CD8-positive, alpha-beta memory T cell (primary cell): Measurements from ENCODE around the gene ZNF710. TPM values are rescaled to one million over a fixed set of nuclear protein-coding genes. Genes with fewer than 3 reads are reported as not detected.

Experiments
- CTCF ChIA-PET: fragments of 350-600 bp; sonication (Branson Sonifier 250); formaldehyde crosslinking; loops from one replicate; lab custom pipeline; 2021; ENCODE audit warnings: antibody characterized with exemption; lab: Charles Lee
- POLR2A ChIA-PET: fragments of 350-600 bp; sonication (Branson Sonifier 250); formaldehyde crosslinking; loops from one replicate; lab custom pipeline; 2021; ENCODE audit warnings: antibody characterized with exemption; lab: Charles Lee
- DNase-seq, 5 donors: peaks; one replicate each; pipeline versions ENCODE4 v3.0.0 to v3.0.0-alpha.2; 2020 to 2022; ENCODE audit warnings: mixed read lengths in 1 of 5
- H3K27ac ChIP-seq: one replicate; pipeline ENCODE4 v1.7.0; 2013; ENCODE audit warnings: low read depth, mild to moderate bottlenecking, low read length, moderate library complexity
- H3K27me3 ChIP-seq: 2 replicates; pipeline ENCODE4 v1.7.0; 2013; ENCODE audit warnings: low read length, mild to moderate bottlenecking; ENCODE audit not compliant: insufficient read depth, poor library complexity, severe bottlenecking
- H3K36me3 ChIP-seq: 2 replicates; pipeline ENCODE4 v1.7.0; 2013; ENCODE audit warnings: mild to moderate bottlenecking, low read length, moderate library complexity; ENCODE audit not compliant: insufficient read depth
- H3K4me1 ChIP-seq: 2 replicates; pipeline ENCODE4 v1.7.0; 2013; ENCODE audit warnings: mild to moderate bottlenecking, low read length, moderate library complexity; ENCODE audit not compliant: insufficient read depth
- H3K4me3 ChIP-seq: 2 replicates; pipeline ENCODE4 v1.7.0; 2013; ENCODE audit warnings: mild to moderate bottlenecking, low read length
- H3K9me3 ChIP-seq: 2 replicates; pipeline ENCODE4 v1.7.0; 2013; ENCODE audit warnings: mild to moderate bottlenecking, low read length
- H3K27ac Mint-ChIP-seq, 8 donors: one replicate each; pipeline ENCODE4 v1.8.0; 2020 to 2021; ENCODE audit warnings: mixed read lengths in 8 of 8, mild to moderate bottlenecking in 6 of 8, inconsistent platforms in 3 of 8, moderate library complexity in 3 of 8
- H3K27me3 Mint-ChIP-seq, 2 donors: one replicate each; pipeline ENCODE4 v1.8.0; 2020 to 2021; ENCODE audit warnings: mixed read lengths in 2 of 2, mild to moderate bottlenecking in 1 of 2, moderate library complexity in 1 of 2
- H3K36me3 Mint-ChIP-seq, 3 donors: one replicate each; pipeline ENCODE4 v1.8.0; 2020 to 2021; ENCODE audit warnings: mixed read lengths in 3 of 3, inconsistent platforms in 1 of 3, mild to moderate bottlenecking in 1 of 3
- H3K4me1 Mint-ChIP-seq, 3 donors: one replicate each; pipeline ENCODE4 v1.8.0; 2020 to 2021; ENCODE audit warnings: mixed read lengths in 3 of 3, inconsistent platforms in 1 of 3, mild to moderate bottlenecking in 1 of 3
- H3K4me3 Mint-ChIP-seq, 7 donors: one replicate each; pipeline ENCODE4 v1.8.0; 2020 to 2021; ENCODE audit warnings: mixed read lengths in 7 of 7, mild to moderate bottlenecking in 6 of 7, moderate library complexity in 4 of 7, inconsistent platforms in 2 of 7
- H3K9me3 Mint-ChIP-seq, 5 donors: one replicate each; pipeline ENCODE4 v1.8.0; 2020 to 2022; ENCODE audit warnings: mixed read lengths in 5 of 5, mild to moderate bottlenecking in 3 of 5, moderate library complexity in 2 of 5, inconsistent platforms in 1 of 5
- polyA plus RNA-seq: library from polyadenylated mRNA; unstranded; fragments of 300-500 nt; fragmentation: Illumina TruSeq; gene quantifications from one replicate; pipeline ENCODE4 v1.2.3, GENCODE V29; 2021
- total RNA-seq, 2 experiments: library from RNA; stranded (reverse); gene quantifications; one replicate each; pipeline ENCODE4 v1.2.3, GENCODE V29; 2021

ZNF710 gene
- total and polyA plus RNA-seq, 3 experiments from 2014 or later = 2.6 to 13.2 (median 13.2) TPM

DNA sequence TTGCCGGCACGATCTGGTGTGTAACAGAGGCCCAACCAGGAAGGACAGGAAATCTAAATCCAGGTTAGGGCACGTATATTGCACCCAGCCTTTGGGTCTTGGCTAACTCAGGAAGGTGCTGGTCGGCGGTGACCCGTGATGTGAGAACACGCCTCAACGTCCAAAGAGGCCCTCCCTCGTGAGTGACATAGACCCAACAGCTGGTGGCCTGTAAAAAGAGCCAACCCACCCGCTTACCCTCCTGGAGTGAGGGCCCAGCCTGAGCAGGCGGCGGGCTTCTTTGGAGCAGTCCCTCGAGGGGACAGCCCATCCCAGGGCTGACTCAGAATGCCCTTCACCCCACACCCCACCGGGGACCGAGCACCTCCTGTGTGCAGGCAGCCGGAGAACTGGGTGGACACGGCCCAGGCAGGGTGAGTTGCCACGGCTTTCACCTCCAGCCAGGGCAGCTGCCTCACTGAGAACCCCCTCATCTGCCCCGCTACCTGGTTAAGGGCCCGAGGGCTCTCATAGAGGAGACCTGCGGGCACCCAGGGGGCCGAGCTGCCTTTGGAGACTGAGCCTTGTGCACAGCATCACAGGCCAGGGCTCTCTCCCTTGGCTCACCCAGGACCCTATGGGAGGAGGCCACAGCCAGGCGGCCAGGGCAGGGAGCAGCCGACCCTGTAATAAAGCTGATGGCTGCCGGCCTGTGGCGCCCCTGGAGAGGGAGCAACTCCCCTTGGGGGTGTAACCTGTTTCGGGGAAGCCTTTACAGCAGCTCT lies 41.8 kb downstream of the ZNF710 start:
- Histone ChIP-seq H3K27me3 (no peaks in the 10 kb centered on the region), H3K4me1 (peaks cover 4% of the 10 kb centered on the region), H3K4me3 (no peak overlapping the region), H3K36me3 (no peaks in the 10 kb centered on the region), H3K27ac (no peak overlapping the region), H3K9me3 (no peaks in the 10 kb centered on the region)
- Mint-ChIP-seq H3K27me3 (no peaks in the 10 kb centered on the region), H3K9me3 (no peaks in the 10 kb centered on the region), H3K4me3 (no peak overlapping the region), H3K36me3 (peaks cover 0 to 4% (median 0%) of the 10 kb centered on the region in 3 donors), H3K4me1 (peaks cover 8 to 23% (median 15%) of the 10 kb centered on the region in 3 donors), H3K27ac (peak overlapping the region in 1 of 8 donors; percentile 11)
- DNase-seq = peak in 1 of 5 donors; percentile 34
- ChIA-PET POLR2A (no interaction called here), CTCF (no interaction called here)

- ChIA-PET CTCF (no interaction called here), POLR2A (no interaction called here)
- no peaks in the 10 kb centered on the region for H3K9me3 Mint-ChIP-seq
- H3K27ac Mint-ChIP-seq = peak overlapping the region in 1 of 8 donors; percentile 26
- no peak overlapping the region for H3K4me3 Mint-ChIP-seq
- DNase-seq = no peak
- Histone ChIP-seq H3K36me3 (no peaks in the 10 kb centered on the region), H3K4me1 (no peaks in the 10 kb centered on the region), H3K4me3 (no peak overlapping the region), H3K27me3 (no peaks in the 10 kb centered on the region), H3K27ac (no peak overlapping the region), H3K9me3 (no peaks in the 10 kb centered on the region)
- H3K36me3 Mint-ChIP-seq = peaks cover 0 to 4% (median 0%) of the 10 kb centered on the region in 3 donors
- no peaks in the 10 kb centered on the region for H3K27me3 Mint-ChIP-seq
- H3K4me1 Mint-ChIP-seq = peaks cover 3 to 17% (median 8%) of the 10 kb centered on the region in 3 donors
These were observed 42.4 kb downstream of the ZNF710 start for GRCh38 chr15:90043530-90044010.

DNA sequence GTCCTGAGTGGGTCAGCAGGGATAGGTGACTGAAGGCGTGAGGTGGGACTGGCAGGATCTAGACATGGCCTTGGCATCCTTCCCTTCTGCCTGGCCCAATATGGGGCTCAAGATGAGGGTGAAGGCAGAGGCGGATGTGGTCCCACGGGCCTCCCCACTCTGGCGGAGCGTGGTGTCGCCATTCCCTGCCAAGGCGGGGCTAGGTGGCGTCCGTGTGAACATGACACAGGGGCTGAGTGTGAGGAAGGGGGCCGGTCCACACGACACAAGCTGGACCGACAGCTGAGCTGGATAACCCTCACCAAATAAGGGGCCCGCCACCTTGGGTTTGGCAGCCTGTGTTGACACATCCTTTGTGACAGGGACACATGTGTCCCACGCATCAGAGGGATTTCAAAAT lies 43.1 kb downstream of the ZNF710 start:
- Histone ChIP-seq H3K4me1 (no peaks in the 10 kb centered on the region), H3K4me3 (no peak overlapping the region), H3K27me3 (no peaks in the 10 kb centered on the region), H3K9me3 (no peaks in the 10 kb centered on the region), H3K27ac (no peak overlapping the region), H3K36me3 (no peaks in the 10 kb centered on the region)
- Mint-ChIP-seq H3K27me3 (no peaks in the 10 kb centered on the region), H3K9me3 (no peaks in the 10 kb centered on the region), H3K4me1 (peaks cover 3 to 15% (median 6%) of the 10 kb centered on the region in 3 donors), H3K36me3 (peaks cover 0 to 4% (median 0%) of the 10 kb centered on the region in 3 donors), H3K4me3 (no peak overlapping the region), H3K27ac (no peak overlapping the region)
- ChIA-PET CTCF (no interaction called here), POLR2A (no interaction called here)
- peak in 1 of 5 donors; percentile 19 for DNase-seq

GRCh38 chr15:90044916-90045371 lies 43.8 kb downstream of the ZNF710 start:
- DNase-seq = no peak
- no peaks in the 10 kb centered on the region for H3K36me3 ChIP-seq
- no peaks in the 10 kb centered on the region for H3K9me3 Mint-ChIP-seq
- no peak overlapping the region for H3K4me3 Mint-ChIP-seq
- H3K27ac Mint-ChIP-seq = peak overlapping the region in 1 of 8 donors; percentile 9
- no peaks in the 10 kb centered on the region for H3K9me3 ChIP-seq
- no peaks in the 10 kb centered on the region for H3K27me3 ChIP-seq
- ChIA-PET CTCF (interaction anchor here (1.4 kb wide), 1 partner anchor 26 kb away, joined by 3 read pairs; no protein-coding TSS in a partner anchor), POLR2A (no interaction called here)
- H3K4me1 Mint-ChIP-seq = peaks cover 2 to 11% (median 3%) of the 10 kb centered on the region in 3 donors
- peaks cover 0 to 4% (median 0%) of the 10 kb centered on the region in 3 donors for H3K36me3 Mint-ChIP-seq
- no peaks in the 10 kb centered on the region for H3K27me3 Mint-ChIP-seq
- H3K4me1 ChIP-seq = no peaks in the 10 kb centered on the region
- H3K4me3 ChIP-seq = no peak overlapping the region
- no peak overlapping the region for H3K27ac ChIP-seq

DNA sequence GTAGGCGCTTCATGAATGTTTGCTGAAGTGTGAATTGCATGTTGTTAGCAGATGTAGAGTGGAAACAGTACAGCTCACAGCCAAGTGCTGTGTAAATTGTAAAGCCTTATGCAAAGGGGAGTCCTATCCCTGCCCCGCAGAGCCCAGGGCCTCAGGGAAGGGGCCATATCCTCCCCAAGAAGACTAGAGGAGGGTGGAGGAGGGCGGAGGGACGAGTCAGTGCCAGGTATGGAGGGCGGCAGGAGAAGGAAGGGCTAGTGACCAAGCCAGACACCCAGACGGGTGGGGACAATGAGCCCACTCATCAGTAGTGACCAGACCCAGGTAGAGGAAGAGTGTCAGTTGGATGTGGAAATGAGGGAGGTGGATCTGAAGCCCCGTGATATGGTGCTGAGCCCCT lies 45.2 kb downstream of the ZNF710 start:
- H3K36me3 ChIP-seq = no peaks in the 10 kb centered on the region

DNA sequence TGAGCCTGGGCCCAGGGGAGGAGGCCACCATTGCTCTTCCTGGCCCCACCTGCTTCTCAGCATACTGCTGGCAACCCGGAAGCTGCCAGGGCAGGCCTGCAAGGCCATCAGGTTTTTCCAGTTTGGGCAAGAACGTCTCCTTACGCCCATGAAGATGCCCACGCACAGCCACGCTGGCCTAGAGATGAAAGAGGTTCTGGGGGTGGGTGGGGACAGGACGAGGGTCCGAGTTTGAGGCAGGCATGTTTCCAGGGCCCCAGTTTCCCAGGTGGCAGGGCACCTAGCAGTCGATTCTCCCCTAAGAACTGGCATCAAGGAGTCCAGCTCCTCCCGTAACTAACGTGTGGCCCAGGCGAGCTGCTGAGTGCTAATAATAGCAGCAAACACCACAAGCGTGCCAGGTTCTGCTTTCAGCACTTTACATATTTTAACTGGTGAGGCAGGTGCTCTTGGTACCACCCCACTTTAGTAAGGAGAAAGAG lies 45.8 kb downstream of the ZNF710 start:
- DNase-seq = peak in 1 of 5 donors; percentile 24
- POLR2A ChIA-PET = no interaction called here
- H3K27ac ChIP-seq = no peak overlapping the region
- Mint-ChIP-seq H3K4me1 (peaks cover 0 to 5% (median 0%) of the 10 kb centered on the region in 3 donors), H3K9me3 (no peaks in the 10 kb centered on the region), H3K36me3 (peaks cover 0 to 4% (median 0%) of the 10 kb centered on the region in 3 donors), H3K4me3 (no peak overlapping the region), H3K27ac (peak overlapping the region in 1 of 8 donors; percentile 7), H3K27me3 (no peaks in the 10 kb centered on the region)
- no peaks in the 10 kb centered on the region for H3K36me3 ChIP-seq
- H3K9me3 ChIP-seq = no peaks in the 10 kb centered on the region
- CTCF ChIA-PET = no interaction called here
- no peaks in the 10 kb centered on the region for H3K4me1 ChIP-seq
- no peak overlapping the region for H3K4me3 ChIP-seq
- H3K27me3 ChIP-seq = no peaks in the 10 kb centered on the region

More for the DNA sequence above, 45.2 kb downstream of the ZNF710 start:
- Histone ChIP-seq H3K27ac (no peak overlapping the region), H3K4me1 (no peaks in the 10 kb centered on the region), H3K9me3 (no peaks in the 10 kb centered on the region), H3K27me3 (no peaks in the 10 kb centered on the region), H3K4me3 (no peak overlapping the region)
- peaks cover 0 to 5% (median 0%) of the 10 kb centered on the region in 3 donors for H3K4me1 Mint-ChIP-seq
- no peaks in the 10 kb centered on the region for H3K27me3 Mint-ChIP-seq
- POLR2A ChIA-PET = interaction anchor here (0.6 kb wide), 1 partner anchor 45 kb away, joined by 3 read pairs; the partner anchor contains the start of gene ZNF710
- CTCF ChIA-PET = no interaction called here
- DNase-seq = no peak
- H3K9me3 Mint-ChIP-seq = no peaks in the 10 kb centered on the region
- H3K27ac Mint-ChIP-seq = peak overlapping the region in 3 of 8 donors; percentile 2 to 17 (median 12)
- H3K4me3 Mint-ChIP-seq = no peak overlapping the region
- peaks cover 0 to 4% (median 0%) of the 10 kb centered on the region in 3 donors for H3K36me3 Mint-ChIP-seq

- POLR2A ChIA-PET = no interaction called here
- Mint-ChIP-seq H3K36me3 (peaks cover 0 to 4% (median 0%) of the 10 kb centered on the region in 3 donors), H3K9me3 (no peaks in the 10 kb centered on the region), H3K4me3 (no peak overlapping the region), H3K4me1 (peaks cover 0 to 10% (median 1%) of the 10 kb centered on the region in 3 donors), H3K27me3 (peaks cover 0 to 1% of the 10 kb centered on the region in 2 donors), H3K27ac (peak overlapping the region in 1 of 8 donors; percentile 50)
- Histone ChIP-seq H3K27ac (no peak overlapping the region), H3K36me3 (no peaks in the 10 kb centered on the region), H3K4me3 (no peak overlapping the region), H3K4me1 (no peaks in the 10 kb centered on the region), H3K27me3 (no peaks in the 10 kb centered on the region), H3K9me3 (no peaks in the 10 kb centered on the region)
- peak in 1 of 5 donors; percentile 36 for DNase-seq
- CTCF ChIA-PET = no interaction called here
These were observed 46.9 kb downstream of the ZNF710 start for GRCh38 chr15:90047956-90048575.
